Tibial nerve (tissue), 4 donors: ENCODE measurements around the gene ANO6.

Experiments
- CTCF ChIP-seq, 5 experiments: fragments of 200-600 bp in 3 of 5; fragments of 450-650 bp in 2 of 5; sonication (generic) in 3 of 5; IDR thresholded peaks; one replicate each; pipeline ENCODE4 v1.5.1; 2016 to 2019; ENCODE audit warnings: antibody characterized with exemption in 5 of 5, mild to moderate bottlenecking in 3 of 5, moderate library complexity in 2 of 5
- EP300 ChIP-seq, 2 donors: sonication (generic); formaldehyde crosslinking; IDR thresholded peaks; one replicate each; pipeline ENCODE4 v1.6.1; 2017; ENCODE audit warnings: antibody characterized with exemption in 2 of 2, mild to moderate bottlenecking in 1 of 2

- TF ChIP-seq EP300 (IDR thresholded peaks at IDR 0.05) (no peak), CTCF (IDR thresholded peaks at IDR 0.05) (no peak)
Observed at GRCh38 chr12:45446013-45446412, 230.1 kb downstream of the ANO6 start.
